Kidney (tissue), 14 donors: ENCODE results near the gene CFAP210. TPM values are rescaled to one million over a fixed set of nuclear protein-coding genes. Genes with fewer than 3 reads are reported as not detected.
"Not testable (repeated sequence)": the region's sequence is repeated elsewhere in the genome, so short reads cannot be mapped to it uniquely, and the experiment has no call there.

ENCODE experiments used
- DNase-seq, 5 donors: peaks; one replicate each; pipeline ENCODE4 v3.0.0-alpha.2; 2013 to 2020
- FAIRE-seq: peaks from 2 replicates; lab custom pipeline; 2012; peaks lifted over from hg19 to GRCh38; lab: Jason Lieb, UNC
- H3K27ac ChIP-seq, 2 donors: one replicate each; pipeline ENCODE4 v1.7.0; 2013; ENCODE audit warnings: low read depth in 2 of 2, low read length in 2 of 2, inconsistent platforms in 1 of 2
- H3K27me3 ChIP-seq: one replicate; pipeline ENCODE4 v1.7.1; 2013; ENCODE audit warnings: low read length, inconsistent platforms; ENCODE audit not compliant: control insufficient read depth, insufficient read depth
- H3K36me3 ChIP-seq, 3 donors: one replicate each; pipeline versions ENCODE4 v1.7.0 to v1.7.1; 2013; ENCODE audit warnings: low read length in 3 of 3, control low read depth in 1 of 3, inconsistent platforms in 1 of 3; ENCODE audit not compliant: insufficient read depth in 3 of 3, control insufficient read depth in 2 of 3
- H3K4me1 ChIP-seq, 3 donors: one replicate each; pipeline versions ENCODE4 v1.7.0 to v1.7.1; 2013; ENCODE audit warnings: low read length in 3 of 3, inconsistent platforms in 1 of 3, low read depth in 1 of 3; ENCODE audit not compliant: control insufficient read depth in 2 of 3, insufficient read depth in 2 of 3
- H3K4me3 ChIP-seq, 3 donors: one replicate each; pipeline versions ENCODE4 v1.7.0 to v1.8.1; 2013; ENCODE audit warnings: low read length in 3 of 3, control low read depth in 1 of 3, inconsistent platforms in 1 of 3
- H3K9ac ChIP-seq, 3 donors: one replicate each; pipeline versions ENCODE4 v1.7.0 to v1.7.1; 2013; ENCODE audit warnings: low read length in 3 of 3, control low read depth in 1 of 3, inconsistent platforms in 1 of 3
- H3K9me3 ChIP-seq, 3 donors: one replicate each; pipeline versions ENCODE4 v1.7.0 to v1.7.1; 2013; ENCODE audit warnings: low read length in 3 of 3, control low read depth in 1 of 3, inconsistent platforms in 1 of 3; ENCODE audit not compliant: control insufficient read depth in 2 of 3, insufficient read depth in 1 of 3
- CTCF ChIP-seq: IDR thresholded peaks from 3 replicates; pipeline ENCODE4 v1.5.1; 2012; ENCODE audit warnings: mild to moderate bottlenecking, moderate library complexity, borderline replicate concordance; ENCODE audit not compliant: insufficient read depth; ENCODE audit errors: extremely low read depth
- intact Hi-C: fragments of 100-400 bp; cut with DNase I; formaldehyde crosslinking; loops from one replicate; pipeline ENCODE4 v1.11.1; 2022
- polyA plus RNA-seq: library from polyadenylated mRNA; stranded (reverse); fragments of 350-450 nt; fragmentation: Illumina TruSeq; extraction: RNeasy Lipid Tissue Mini Kit (QIAGEN cat#74804); gene quantifications from one replicate; pipeline ENCODE4 v1.2.3, GENCODE V29; 2014; ENCODE audit warnings: low read depth, low replicate concordance; ENCODE audit not compliant: insufficient read depth
- total RNA-seq: library from RNA; stranded (reverse); fragmentation: NEBNext Ultra II Directional; extraction: Animal tissue kit (Norgen Biotek cat#: 25700); gene quantifications from one replicate; pipeline ENCODE4 v1.2.1, GENCODE V29; 2021
- donor health status: control.
- donor health status: control.
- donor health status: control.
- donor health status: control.
- donor health status: control.
- donor health status: DM: yes; HTN: yes; CAD: no.
- donor health status: Normal renal cell carcinoma (clear cell type).

The CFAP210 gene
- total and polyA plus RNA-seq, 2 donors from 2014 or later, result 0.60 to 0.65 TPM

GRCh38 chr2:169620509-169620908 is 73.7 kb downstream of the CFAP210 start:
- DNase-seq (no peak), FAIRE-seq (no peak)
- intact Hi-C loops, result no loop called here
- Histone ChIP-seq H3K36me3 (peaks cover 5 to 8% (median 6%) of the 10 kb centered on the region in 3 donors), H3K27me3 (no peaks in the 10 kb centered on the region), H3K27ac (no peak overlapping the region), H3K4me3 (no peak overlapping the region), H3K4me1 (no peaks in the 10 kb centered on the region), H3K9ac (no peak overlapping the region), H3K9me3 (peaks cover 0 to 2% (median 0%) of the 10 kb centered on the region in 3 donors)
- no peak for TF ChIP-seq CTCF

GRCh38 chr2:169619946-169620345 is 74.3 kb downstream of the CFAP210 start:
- Histone ChIP-seq H3K27ac (no peak overlapping the region), H3K36me3 (peaks cover 8 to 11% (median 11%) of the 10 kb centered on the region in 3 donors), H3K4me1 (no peaks in the 10 kb centered on the region), H3K27me3 (no peaks in the 10 kb centered on the region), H3K9ac (no peak overlapping the region), H3K9me3 (peaks cover 0 to 2% (median 0%) of the 10 kb centered on the region in 3 donors), H3K4me3 (no peak overlapping the region)
- intact Hi-C loops, result no loop called here
- TF ChIP-seq CTCF, result no peak
- FAIRE-seq (no peak), DNase-seq (no peak)

GRCh38 chr2:169615982-169616381 is 78.2 kb downstream of the CFAP210 start:
- peaks cover 10 to 16% (median 10%) of the 10 kb centered on the region in 3 donors for H3K36me3 ChIP-seq
- H3K4me3 ChIP-seq, H3K27me3 ChIP-seq, intact Hi-C loops, H3K9me3 ChIP-seq, DNase-seq, H3K4me1 ChIP-seq, H3K27ac ChIP-seq, H3K9ac ChIP-seq, FAIRE-seq: not testable (repeated sequence)

- Histone ChIP-seq H3K9me3 (peaks cover 0 to 2% (median 0%) of the 10 kb centered on the region in 3 donors), H3K27ac (no peak overlapping the region), H3K4me1 (no peaks in the 10 kb centered on the region), H3K4me3 (no peak overlapping the region), H3K9ac (no peak overlapping the region), H3K27me3 (no peaks in the 10 kb centered on the region), H3K36me3 (peaks cover 10 to 22% (median 12%) of the 10 kb centered on the region in 3 donors)
- FAIRE-seq (no peak), DNase-seq (no peak)
- no peak for TF ChIP-seq CTCF
- intact Hi-C loops, result no loop called here
Observed at GRCh38 chr2:169613876-169614275, 80.3 kb downstream of the CFAP210 start.
